NCI-H526 (cell line): ENCODE data around the gene IFIT1.
A peak's percentile ranks its signal among the peaks of the same experiment; 100 is the strongest.
"Not testable (repeated sequence)": the region's sequence is repeated elsewhere in the genome, so short reads cannot be mapped to it uniquely, and the experiment has no call there.

Source experiments
- DNase-seq, 2 experiments: peaks; one replicate each; lab custom pipeline; 2025; lab: John Stamatoyannopoulos, UW

The IFIT1 gene

DNA sequence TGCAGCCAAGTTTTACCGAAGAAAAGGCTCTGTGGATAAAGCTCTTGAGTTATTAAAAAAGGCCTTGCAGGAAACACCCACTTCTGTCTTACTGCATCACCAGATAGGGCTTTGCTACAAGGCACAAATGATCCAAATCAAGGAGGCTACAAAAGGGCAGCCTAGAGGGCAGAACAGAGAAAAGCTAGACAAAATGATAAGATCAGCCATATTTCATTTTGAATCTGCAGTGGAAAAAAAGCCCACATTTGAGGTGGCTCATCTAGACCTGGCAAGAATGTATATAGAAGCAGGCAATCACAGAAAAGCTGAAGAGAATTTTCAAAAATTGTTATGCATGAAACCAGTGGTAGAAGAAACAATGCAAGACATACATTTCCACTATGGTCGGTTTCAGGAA lies 10.6 kb downstream of the IFIT1 start:
- DNase-seq: no peak

DNA sequence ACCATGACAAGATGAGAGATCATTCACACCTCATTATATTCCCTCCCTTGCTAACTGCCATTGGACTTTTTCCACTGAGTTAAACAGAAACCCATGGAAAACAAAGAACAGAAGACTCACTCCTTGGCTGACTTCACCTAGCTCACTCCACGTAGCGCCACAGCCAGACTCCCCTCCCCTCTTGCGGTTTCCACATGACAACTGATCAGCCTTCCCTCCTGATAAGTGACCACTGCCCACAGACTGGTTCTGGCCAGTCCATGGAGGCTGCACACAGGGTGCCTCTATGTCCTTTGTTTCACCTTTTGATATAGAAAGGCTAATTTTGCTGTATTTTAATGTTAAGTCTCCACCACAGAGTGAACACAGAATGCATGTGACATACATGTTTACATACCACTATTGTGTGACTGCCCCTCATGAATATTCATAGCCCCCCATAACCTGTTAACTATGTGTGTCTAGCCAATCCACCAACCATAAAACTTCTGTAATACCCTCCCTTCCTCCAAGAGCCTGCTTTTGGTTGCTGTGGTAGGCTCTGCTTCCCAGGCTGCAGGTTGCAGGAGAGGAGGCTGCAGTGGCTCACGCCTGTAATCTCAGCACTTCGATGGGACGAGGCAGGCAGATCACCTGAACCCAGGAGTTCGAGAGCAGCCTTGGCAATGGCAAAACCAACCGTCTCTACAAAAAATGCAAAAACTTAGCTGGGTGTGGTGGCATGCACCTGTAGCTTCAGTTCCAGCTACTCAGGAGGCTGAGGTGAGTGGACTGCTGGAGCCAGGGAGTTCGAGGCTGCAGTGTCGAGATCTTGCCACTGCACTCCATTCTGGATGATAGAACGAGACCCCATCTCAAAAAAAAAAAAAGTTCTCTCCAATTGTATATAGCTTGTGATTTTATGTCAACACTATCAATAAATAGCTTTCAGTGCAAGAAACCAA lies 12.0 kb downstream of the IFIT1 start:
- DNase-seq: no peak

DNA sequence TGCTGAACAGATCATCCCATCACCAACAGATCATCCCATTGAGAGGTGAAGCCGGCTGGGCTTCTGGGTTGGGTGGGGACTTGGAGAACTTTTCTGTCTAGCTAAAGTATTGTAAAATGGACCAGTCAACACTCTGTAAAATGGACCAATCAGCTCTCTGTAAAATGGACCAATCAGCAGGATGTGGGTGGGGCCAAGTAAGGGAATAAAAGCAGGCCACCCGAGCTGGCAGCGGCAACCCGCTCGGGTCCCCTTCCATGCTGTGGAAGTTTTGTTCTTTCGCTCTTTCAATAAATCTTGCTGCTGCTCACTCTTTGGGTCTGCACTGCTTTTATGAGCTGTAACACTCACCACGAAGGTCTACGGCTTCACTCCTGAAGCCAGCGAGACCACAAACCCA lies 13.8 kb downstream of the IFIT1 start:
- not testable (repeated sequence) for DNase-seq

DNA sequence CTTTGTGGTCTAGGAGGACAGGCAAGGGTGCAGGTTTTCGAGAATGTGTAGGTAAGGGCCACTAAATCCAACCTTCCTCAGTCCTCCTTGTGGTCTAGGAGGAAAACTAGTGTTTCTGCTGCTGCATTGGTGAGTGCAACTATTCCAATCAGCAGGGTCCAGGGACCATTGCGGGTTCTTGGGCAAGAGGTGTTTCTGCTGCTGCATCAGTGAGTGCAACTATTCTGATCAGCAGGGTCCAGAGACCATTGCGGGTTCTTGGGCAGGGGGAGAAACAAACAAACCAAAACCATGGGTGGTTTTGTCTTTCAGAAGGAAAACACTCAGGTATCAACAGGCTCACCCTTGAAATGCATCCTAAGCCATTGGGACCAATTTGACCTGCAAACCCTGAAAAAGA lies 15.4 kb downstream of the IFIT1 start:
- not testable (repeated sequence) for DNase-seq

DNA sequence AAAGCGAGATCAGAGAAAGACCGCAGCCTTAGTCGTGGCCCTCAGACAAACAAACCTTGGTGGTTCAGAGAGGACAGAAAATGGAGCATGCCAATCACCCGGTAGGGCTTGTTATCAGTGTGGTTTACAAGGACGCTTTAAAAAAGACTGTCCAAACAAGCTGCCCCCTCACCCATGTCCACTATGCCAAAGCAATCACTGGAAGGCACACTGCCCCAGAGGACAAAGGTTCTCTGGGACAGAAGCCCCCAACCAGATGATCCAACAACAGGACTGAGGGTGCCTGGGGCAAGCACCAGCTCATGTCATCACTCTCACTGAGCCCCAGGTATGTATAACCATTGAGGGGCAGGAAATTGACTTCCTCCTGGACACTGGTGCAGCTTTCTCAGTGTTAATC lies 16.9 kb downstream of the IFIT1 start:
- not testable (repeated sequence) for DNase-seq

DNA sequence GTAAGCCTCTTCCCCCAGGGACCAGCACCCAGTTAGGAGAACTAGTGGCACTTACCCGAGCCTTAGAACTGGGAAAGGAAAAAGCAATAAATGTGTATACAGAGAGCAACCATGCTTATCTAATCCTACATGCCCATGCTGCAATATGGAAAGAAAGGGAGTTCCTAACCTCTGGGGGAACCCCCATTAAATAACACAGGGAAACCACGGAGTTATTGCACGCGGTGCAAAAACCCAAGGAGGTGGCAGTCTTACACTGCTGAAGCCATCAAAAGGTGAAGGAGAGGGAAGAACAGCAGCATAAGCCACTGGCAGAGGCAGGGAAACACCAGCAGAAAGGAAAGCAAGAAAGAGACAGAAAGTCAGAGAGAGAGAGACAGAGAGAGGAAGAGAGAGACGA lies 18.1 kb downstream of the IFIT1 start:
- not testable (repeated sequence) for DNase-seq

DNA sequence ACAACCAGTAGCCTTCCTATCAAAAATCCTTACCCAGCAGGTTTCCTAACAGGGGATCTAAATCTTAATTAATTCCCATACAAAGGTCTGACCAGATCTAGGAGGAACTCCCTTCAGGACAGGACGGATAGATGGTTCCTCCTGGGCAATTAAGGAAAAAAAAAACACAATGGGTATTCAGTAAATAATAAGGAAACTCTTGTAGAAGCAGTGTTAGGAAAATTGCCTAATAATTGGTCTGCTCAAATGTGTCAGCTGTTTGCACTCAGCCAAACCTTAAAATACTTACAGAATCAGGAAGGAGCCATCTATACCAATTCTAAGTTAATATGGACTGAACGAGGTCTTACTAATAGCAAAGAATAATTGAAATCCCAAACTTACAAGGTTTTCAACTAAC lies 18.7 kb downstream of the IFIT1 start:
- DNase-seq: not testable (repeated sequence)

DNA sequence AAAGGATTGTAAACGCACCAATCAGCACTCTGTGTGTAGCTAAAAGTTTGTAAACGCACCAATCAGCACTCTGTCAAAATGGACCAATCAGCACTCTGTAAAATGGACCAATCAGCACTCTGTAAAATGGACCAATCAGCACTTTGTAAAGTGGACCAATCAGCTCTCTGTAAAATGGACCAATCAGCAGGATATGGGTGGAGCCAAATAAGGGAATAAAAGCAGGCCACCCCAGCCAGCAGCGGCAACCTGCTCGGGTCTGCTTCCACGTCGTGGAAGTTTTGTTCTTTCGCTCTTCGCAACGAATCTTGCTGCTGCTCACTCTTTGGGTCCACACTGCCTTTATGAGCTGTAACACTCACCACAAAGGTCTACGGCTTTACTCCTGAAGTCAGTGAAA lies 19.9 kb downstream of the IFIT1 start:
- not testable (repeated sequence) for DNase-seq

DNA sequence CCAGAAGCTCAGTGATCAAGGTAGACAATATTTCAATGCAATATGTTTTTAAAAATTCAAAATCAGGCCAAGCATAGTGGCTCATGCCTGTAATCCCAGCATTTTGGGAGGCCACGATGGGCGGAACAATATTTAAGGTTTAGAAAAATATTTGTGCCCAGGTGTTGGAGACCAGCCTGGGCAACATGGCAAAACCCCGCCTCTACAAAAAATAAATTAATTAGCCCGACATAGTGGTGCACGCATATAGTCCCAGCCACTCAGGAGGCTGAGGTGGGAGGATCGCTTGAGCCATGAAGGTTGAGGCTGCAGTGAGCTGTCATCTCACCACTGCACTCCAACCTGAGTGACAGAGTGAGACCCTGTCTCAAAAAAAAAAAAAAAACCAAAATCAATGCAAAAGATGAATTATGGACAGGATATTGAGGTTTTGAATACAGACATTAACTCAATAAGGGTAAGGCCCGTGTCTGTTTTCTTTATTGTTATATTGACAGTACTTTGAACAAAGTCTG lies 21.0 kb downstream of the IFIT1 start:
- no peak for DNase-seq

DNA sequence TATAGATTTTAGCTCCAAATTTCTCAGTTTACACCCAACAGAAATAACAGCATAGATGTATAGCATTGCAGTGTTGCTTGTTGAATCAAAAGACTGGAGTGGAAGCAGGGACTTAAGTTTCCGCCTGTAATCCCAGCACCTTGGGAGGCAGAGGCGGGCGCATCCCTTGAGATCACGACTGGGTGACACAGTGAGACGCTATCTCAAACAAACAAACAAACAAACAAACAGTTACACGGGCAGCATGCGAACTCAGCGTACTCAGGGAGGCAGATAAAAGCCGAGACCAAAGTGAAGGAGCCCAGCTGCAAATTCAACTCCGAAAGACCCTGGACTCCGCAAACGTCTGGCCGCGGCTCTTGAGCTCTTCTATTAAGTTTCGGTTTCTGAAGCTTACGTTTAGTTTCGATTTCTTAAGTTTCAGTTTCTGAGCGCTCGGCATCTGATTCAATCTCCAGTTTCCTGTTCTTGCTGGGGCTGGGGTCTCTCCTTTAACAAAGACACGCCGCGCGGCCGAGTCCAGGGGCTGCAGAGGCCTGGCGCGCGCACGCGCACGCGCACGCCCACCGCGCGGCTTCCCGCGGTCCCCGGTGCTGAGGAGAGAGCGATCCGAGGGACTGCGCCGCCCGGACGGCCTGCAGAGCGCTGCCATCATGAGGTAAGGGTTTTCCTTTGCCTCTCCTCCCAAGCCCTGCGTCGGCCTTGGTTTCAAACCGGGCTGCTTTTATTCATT lies 21.9 kb downstream of the IFIT1 start, which contains the start of gene IFIT5:
Gene IFIT5, plus strand, starts transcription at position 423 of the 733 bp plus-strand sequence. Its CDS starts 231 bp downstream, at position 654.
- peak; percentile 21 to 80 for DNase-seq

DNA sequence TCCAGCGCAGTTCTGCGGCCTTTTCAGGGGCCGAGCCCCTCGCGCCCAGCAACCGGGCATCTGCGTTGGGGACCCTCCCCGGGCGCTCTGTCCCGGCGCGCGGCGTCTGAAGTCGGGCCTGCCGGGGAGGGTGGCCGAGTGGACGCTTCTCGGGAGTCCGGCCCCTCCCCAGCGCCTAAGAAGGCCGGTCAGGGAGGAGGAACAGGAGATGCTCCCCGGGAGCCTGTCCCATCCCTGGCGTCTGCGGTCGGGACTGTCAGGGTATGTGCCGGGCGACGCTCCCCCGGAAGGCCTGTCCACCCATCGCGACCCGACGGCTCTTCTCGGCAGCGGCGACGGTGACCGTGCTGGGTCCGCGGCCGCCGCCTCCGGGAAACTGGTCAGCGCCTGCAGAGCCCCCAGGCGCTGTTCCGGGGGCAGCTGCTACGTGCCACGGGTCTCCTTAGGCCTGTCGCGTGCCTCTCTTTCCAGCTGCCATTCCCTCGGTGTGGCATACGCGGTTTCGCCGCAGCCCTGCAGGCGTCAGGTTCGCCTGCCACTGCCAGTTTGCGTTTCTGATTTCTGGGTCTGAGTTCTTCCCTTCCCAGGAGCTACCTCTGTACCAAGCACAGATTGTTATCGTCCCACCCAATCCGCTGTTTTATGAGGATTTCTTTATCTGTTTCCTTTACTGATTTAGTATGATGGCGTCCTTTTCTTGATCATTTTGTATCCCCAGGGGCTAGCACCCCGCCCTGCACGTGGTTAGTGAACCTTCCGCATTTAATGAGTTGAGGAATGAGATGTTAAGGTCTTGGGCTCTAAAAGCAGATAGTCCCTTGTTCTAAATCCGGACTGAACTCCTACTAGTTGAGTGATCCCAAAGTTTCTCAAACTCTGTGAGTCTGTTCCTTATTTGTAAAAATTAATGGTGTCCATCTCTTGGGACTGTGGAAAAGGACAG lies 22.7 kb downstream of the IFIT1 start:
- peak in 1 of 2 experiments; percentile 68 for DNase-seq

DNA sequence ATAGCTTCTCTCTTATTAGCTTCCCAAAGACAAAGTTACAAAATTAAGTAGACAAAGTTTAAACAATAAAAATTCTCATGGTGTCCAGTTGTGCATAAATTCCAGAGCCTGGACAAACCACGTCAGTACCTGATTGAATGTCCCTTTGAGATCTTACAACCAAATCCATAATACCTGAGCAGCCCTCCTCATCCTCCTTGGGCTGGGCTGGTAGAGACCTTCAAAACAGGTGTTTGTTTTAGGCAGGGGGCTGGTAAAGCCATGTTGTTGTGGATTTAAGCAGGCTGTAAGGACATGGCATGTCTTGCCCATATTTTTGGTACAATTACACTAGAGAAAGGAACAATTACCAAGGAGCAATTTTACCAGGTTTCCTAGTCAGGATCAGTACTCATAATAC lies 24.0 kb downstream of the IFIT1 start:
- DNase-seq: no peak

DNA sequence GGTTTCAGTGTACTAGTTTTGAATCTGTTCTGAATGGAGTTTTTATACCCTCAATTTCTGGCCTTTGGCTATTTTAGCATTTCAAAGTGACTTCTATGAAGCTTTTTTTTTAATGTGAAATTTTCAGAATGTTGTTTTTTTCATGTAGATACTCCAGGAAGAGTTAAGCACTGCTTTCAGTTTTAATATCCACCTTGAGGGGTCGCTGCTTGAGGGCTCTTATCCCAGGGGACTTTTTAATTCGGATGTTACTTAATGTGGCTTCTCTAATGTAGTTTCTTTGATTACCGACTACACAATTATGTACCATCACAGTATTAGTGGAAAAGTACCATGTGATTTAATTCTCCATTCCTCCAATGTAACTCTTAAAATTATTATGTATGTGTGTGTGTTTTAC lies 27.1 kb downstream of the IFIT1 start:
- DNase-seq: peak in 1 of 2 experiments; percentile 4

DNA sequence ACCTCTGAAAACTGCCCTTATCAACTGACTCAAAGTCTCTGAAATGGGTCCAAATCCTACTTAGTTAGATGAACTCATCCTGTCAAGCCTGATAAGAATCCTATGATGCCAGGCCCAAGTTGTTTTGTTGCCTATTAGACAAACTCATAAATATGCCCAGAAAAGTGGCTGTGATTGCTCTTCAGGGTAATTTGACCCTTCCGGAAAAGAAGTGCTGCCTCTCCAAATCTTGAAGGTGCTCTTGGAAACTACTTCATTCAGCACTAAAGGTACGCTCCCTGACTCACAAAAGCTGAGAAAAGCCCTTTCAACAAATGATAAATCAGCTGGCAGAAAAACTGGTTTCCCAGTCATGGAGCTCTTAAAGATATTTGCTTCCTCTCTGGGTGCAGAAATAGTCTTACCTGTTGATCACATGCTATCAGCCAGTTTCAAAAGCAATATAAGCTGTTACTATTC lies 28.6 kb downstream of the IFIT1 start:
- no peak for DNase-seq

DNA sequence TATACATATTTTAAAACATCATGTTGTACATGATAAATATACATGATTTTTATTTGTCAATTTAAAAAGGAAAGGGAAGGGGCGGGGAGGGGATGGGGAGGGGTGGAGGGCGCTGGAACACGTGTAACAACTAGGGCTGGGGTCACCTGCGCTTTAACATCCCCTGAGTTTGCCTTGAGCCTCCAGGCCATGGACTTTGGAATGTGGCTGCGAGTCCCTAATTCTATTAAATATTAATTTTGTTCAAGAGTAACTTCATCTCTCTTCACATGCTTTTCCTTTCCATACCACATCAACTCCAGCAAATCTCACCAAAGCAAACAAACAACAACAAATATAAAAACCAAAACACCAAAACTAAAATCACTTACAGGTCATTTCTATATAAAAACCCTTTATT lies 32.6 kb downstream of the IFIT1 start:
- DNase-seq: no peak

DNA sequence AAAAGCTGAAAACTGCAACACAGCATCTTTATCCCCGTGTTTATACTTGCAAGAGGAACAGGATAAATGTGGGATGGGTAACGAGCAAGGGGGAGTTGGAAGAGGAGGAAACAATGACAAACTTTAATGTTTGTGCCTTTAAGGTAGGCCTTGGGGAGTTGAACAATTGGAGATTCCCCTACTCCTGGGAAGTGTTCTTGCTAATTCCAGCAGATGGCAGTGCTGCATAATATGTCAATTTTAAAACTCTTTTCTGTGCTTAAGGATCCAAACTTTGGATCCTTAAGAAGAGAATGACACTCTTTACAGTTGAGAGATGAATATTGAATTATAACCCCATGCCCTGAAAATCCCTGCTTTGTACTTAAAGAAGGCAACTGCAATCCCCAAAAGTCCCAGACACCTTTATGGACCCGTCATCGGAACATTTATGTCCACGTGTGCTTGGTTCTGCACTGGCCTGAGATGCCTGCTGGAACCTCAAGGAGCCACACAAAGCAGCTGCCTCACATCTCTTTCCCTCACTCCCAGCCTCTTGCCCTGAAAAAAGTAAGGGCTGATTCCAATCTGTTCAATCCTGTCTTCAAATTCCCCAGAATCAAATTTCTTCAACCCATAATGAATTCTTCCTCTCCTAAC lies 33.9 kb downstream of the IFIT1 start:
- DNase-seq: peak in 1 of 2 experiments; percentile 38

DNA sequence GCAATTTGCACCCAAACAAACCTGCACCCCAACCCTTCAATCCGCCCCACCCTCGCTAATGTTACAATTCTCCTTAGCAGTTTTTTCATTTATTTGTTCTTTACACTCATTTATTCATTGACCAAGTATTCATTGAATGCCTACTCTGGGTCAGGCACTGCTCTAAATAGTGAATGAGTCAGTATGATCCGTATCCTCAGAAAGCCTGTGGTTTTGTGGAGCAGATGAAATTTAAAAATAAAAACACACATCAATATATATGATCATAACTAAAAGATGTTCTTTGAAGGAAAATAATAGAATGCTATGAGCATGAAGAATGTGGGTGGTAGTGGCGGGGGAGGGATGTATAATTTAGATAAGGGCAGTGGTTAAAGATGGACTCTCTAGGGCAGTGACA lies 35.2 kb downstream of the IFIT1 start:
- DNase-seq: no peak

DNA sequence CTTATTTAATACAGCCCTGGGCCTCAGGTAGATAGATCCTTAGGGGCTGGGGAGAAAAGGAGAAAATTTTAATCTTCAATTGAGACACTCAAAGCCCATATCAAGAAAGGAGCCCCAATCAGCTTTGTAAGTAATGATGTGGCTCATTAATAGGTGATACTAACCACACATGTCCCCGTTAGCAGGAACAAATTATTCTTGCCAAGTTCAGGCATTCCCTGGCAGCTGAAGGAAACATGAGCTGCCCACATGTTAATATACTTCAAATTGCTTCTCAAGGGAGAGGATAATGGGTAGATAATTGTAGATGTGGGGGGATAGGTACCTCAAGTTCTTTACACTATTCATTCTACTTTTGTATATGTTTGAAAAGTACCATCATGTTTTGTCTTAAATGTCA lies 36.5 kb downstream of the IFIT1 start:
- no peak for DNase-seq

DNA sequence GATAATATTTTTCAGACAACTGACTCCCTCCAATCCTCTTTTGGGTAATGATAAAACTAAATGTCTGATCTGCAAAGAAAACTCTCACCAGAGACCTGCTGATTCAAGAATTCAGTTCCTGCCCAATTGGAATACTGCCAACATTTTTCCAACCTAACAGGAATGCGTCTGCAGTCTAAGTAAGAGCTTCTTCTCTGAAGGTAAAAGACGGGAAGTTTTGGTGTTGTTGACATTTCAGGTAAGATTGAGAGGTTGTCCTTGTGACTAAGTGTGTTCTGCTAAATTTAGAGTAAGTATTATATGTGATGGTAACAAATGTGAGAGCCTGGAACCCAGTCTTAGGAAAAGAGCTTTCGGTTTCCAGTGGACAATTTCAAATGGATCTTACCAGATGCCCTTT lies 39.6 kb downstream of the IFIT1 start:
- no peak for DNase-seq

DNA sequence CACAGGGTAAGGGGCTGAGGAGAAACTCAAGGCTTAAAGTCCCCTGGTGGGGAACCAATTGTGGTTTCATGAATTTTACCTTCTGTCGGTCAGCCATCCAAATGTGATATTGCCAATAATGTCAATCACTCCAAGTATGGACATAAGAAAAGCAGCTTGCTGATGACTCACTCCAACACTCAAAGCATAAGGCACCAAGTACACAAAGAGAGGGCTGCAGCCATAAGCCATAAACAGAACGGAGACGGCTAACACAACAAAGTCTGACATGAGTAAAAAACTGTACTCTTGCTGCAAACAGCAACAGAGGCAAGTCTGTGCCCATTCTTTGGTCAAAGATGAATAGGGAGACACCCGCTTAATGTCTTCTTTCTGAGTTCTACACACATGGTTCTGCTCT lies 46.1 kb downstream of the IFIT1 start:
- no peak for DNase-seq
